ENCODE data around the gene GLCE.
"Not testable (repeated sequence)": the region's sequence is repeated elsewhere in the genome, so short reads cannot be mapped to it uniquely, and the experiment has no call there.

The GLCE gene

GRCh38 chr15:69135499-69135898, 24.9 kb upstream of the GLCE start:
- DNase-seq (ENCODE audit: low read depth), result no peak

GRCh38 chr15:69138963-69139362, 21.5 kb upstream of the GLCE start:
- DNase-seq (ENCODE audit: low read depth), result no peak

GRCh38 chr15:69140306-69140705, 20.1 kb upstream of the GLCE start:
- DNase-seq (ENCODE audit: low read depth), result no peak

DNA sequence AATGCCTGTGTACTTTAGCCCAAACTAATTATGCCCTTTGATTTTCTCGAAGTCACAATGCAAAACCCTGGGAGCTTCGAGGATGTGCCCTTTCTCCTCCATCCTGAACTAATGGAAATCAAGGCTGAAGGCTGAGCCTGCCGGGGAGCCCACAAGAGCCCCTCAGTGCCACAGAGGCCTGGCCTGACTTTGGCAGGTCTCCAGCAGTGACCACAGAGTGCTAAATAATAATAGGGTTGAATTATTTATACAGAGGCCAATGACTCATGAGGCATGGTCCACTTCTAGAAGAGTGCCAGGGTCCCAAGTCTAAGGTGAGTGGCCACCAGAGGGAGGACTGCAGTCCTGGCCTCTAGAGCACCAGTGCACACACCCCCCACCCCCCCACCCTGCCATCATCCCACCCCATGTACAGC, 19.1 kb upstream of the GLCE start:
- DNase-seq (ENCODE audit: low read depth), result no peak

DNA sequence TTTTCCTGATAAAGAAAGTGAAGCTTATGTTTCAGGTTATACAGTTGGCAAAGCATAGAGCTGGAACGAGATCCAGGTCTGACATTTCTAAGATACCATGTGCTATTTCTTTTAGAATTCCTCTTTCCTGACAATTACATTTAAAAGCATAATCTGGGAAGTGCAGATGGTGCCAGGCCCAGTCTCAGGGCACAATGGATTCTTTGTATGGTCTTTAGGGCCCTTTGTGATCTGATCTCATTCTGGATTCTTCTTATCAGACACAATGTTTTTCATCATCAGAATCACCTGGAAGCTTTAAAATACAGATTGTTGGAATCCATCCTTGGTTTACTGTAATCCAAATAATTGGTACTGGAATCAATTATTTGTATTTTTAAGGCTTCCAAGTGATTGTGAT, 18.6 kb upstream of the GLCE start:
- no peak for DNase-seq (ENCODE audit: low read depth)

GRCh38 chr15:69143756-69144436, 16.5 kb upstream of the GLCE start:
- no peak for DNase-seq (ENCODE audit: low read depth)

DNA sequence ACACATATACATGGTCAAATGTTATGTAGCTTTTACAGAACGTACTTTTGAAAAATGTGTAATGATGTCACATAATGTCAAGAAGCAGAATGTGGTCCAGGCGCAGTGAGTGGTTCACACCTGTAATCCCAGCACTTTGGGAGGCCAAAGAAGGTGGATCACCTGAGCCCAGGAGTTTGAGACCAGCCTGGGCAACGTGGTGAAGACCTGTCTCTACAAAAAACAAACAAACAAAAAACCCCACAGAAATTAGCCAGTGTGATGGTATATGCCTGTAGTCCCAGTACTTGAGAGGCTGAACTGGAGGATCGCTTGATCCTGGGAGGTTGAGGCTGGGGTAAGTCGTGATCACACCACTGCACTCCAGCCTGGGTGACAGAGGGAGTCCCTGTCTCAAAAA, 15.9 kb upstream of the GLCE start:
- no peak for DNase-seq (ENCODE audit: low read depth)

DNA sequence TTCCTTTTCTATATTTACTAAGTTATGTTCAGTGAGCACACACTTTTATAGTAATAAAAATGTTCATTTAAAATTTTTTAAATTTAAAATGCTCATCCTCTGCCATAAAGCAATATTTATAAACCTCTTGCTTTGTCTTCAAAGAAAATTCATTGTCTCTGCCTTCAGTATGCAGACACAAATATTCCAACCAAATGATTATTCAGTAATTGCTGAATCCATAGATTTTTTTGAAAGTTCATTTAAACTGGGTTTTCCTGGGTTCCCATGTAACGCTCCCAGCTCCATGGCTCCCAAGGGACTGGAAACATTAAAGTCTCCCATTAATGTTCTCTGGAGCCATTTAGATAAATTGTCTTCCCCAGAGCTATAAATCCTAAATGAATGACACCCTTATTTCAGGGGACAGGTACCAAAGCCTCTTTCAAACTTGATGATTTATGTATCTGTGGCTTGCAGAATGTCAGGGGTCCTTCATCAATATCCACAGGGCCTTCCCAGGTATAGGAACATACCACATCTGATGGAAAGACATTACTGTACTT, 15.2 kb upstream of the GLCE start:
- DNase-seq (ENCODE audit: low read depth), result no peak

GRCh38 chr15:69145694-69146492, 14.5 kb upstream of the GLCE start:
- no peak for DNase-seq (ENCODE audit: low read depth)

DNA sequence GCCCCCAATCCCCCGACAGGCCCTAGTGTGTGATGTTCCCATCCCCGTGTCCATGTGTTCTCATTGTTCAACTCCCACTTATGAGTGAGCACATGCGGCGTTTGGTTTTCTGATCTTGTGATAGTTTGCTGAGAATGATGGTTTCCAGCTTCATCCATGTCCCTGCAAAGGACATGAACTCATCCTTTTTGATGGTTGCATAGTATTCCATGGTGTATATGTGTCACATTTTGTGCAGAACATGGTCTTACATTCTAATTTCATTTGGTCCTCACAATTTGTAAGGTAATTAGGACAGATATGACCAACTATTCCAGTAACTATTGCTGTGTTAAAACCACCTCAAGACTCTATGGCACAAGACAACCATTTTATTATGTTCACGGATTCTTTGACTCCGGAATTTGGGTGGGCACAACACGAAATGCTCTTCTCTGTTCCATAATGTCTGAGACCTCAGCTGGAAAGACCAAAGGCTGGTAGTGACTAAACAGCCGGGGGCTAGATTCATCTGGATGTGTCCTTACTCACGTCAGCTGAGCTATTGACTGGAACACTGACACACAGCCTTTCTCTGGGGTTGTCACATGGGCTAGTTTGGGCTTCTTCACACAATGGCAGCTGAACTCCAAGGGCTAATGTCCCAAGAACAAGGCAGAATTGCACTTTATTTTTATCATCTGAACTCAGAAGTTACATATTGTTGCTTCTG, 13.6 kb upstream of the GLCE start:
- DNase-seq (ENCODE audit: low read depth), result no peak

DNA sequence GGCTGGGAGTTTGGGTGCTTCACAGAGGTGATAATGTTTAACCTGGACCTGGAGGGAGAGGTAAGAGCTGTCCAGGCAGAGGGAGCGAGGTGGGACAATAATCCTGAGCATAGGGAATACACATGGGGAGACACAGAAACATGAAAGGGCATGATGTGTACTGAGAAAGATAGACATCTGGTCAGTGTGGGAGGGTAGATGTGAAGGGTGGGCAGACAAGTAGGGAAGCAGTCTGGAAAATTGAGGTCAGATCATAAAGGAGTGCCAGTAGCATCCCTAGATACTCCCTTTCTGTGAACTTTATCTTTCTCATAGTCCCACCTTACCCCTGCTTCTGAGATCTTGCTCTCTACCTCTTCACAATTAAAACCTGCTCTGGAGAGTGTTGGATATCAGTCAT, 12.0 kb upstream of the GLCE start:
- no peak for DNase-seq (ENCODE audit: low read depth)

DNA sequence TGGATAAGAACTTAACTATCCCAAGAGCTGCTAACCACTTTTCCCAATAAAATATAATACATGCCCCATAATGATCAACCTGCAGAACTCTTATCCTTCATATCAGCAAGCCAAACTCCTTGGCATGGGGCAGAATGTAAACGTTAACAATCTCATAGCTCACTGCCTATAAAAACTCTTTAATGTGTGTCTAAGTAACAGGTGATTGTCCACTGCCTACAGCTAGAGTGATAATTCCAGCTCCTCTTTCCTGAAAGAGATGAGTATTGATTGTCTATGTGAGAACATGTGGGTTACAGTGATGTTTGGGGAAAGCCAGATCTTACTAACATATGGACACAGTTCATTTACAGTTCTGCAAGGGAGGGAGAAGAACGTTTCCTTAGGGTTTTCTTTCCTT, 11.3 kb upstream of the GLCE start:
- DNase-seq (ENCODE audit: low read depth), result no peak

GRCh38 chr15:69149803-69150202, 10.6 kb upstream of the GLCE start:
- DNase-seq (ENCODE audit: low read depth), result no peak

DNA sequence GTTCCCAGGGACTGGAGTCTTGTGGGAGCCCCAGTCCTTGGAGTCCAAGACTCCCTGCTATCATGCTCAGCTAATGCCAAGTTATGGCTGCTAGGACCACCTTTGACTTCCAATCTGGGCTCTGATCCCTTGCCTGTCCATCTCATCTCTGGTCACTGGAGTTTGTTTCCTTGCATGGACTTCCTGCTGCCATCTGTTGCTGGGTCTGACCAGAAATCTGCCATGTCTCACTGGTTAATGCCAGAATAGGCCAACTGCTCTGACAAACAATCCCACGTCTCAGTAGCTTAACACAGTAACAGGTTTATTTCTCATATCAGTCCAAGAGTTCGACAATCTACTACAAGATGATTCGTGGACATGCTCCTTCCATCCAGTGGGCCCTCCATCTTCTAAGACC, 10.1 kb upstream of the GLCE start:
- no peak for DNase-seq (ENCODE audit: low read depth)

- DNase-seq (ENCODE audit: low read depth), result no peak
Measured at GRCh38 chr15:69150841-69151240, 9.6 kb upstream of the GLCE start.

GRCh38 chr15:69153046-69153445, 7.4 kb upstream of the GLCE start:
- DNase-seq (ENCODE audit: low read depth), result no peak

DNA sequence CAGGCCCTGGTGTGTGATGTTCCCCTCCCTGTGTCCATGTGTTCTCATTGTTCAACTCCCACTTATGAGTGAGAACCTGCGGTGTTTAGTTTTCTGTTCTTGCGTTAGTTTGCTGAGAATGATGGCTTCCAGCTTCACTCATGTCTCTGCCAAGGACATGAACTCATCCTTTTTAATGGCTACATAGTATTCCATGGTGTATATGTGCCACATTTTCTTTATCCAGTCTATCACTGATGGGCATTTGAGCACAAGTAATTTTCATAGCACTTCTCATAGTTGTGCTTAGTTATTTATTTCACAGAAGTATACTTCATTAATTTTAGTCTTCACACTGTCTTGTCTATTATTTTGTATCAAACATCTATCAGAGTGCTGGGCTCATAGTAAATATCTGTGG, 6.8 kb upstream of the GLCE start:
- not testable (repeated sequence) for DNase-seq (ENCODE audit: low read depth)

- no peak for DNase-seq (ENCODE audit: low read depth)
Measured at GRCh38 chr15:69154078-69154477, 6.4 kb upstream of the GLCE start.

DNA sequence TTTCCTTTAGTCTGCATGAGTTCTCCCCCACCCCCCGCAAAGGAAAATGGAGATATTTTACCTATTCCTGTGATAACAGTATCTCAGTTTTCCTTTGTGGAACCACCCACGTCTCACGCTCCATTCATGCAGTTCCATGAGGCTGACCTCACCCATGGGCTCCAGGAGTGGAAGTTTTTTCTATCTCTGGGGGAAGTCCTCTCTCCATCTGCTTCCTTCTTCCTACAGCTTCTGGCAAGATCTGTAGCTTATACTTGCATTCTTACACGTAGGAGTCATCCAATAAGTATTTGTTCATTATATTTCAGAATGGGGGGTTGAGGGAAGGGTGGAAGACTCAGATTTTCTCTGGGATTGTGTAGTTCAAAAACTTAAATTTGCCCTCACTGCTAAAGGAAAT, 5.8 kb upstream of the GLCE start:
- no peak for DNase-seq (ENCODE audit: low read depth)

DNA sequence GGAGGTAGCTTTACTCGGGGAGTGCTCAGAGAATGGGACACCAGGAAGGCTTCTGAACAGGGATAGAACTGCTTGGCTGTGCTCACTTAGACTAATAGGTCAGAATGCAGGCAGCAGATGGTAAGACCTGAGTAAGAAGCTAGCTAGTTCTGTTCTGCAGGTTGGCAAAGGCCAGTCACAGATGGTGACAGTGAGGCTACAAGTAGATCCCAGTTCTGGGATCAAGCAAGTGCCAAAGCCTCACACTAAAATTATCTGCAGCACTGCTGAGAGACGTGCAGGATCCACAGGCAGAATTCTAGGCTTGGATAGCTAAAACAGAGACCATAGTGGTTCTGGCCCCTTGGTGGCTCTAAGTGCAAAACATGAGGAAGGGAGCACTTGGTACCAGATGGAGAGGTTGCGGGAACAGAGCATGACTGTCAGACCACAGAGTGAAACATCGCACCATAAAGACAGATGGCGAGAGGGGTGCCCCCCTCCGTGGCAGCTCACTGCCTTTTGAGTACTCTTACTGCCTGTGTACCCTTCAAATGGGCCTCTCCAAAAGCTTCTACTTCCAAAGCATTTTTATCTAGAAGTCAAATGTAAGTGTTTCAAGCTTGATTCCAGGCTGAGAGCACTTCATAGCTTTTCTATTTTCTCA, 3.6 kb upstream of the GLCE start:
- DNase-seq (ENCODE audit: low read depth), result no peak

GRCh38 chr15:69158201-69158842, 2.1 kb upstream of the GLCE start:
- no peak for DNase-seq (ENCODE audit: low read depth)

GRCh38 chr15:69158843-69159240, 1.6 kb upstream of the GLCE start:
- no peak for DNase-seq (ENCODE audit: low read depth)

All from T follicular helper cell (primary cell).